OCI-LY7 (cell line): Measurements from ENCODE around the gene ANTKMT. TPM values are rescaled to one million over a fixed set of nuclear protein-coding genes. Genes with fewer than 3 reads are reported as not detected.

Source experiments
- BruUV-seq: library from RNA; stranded (reverse); fragments of 400-500 nt; replicated peaks from 2 replicates; lab custom pipeline; 2021; lab: Mats Ljungman, UMichigan
- CTCF ChIA-PET: fragments of 300-600 bp; sonication (Branson Sonifier 250); formaldehyde crosslinking; loops from one replicate; lab custom pipeline; 2022; ENCODE audit warnings: antibody characterized with exemption; ENCODE audit not compliant: unreplicated experiment; lab: Charles Lee
- POLR2A ChIA-PET: fragments of 300-600 bp; sonication (Branson Sonifier 250); formaldehyde crosslinking; loops from one replicate; lab custom pipeline; 2022; ENCODE audit warnings: antibody characterized with exemption; lab: Charles Lee
- DNase-seq: peaks from one replicate; pipeline ENCODE4 v3.0.0-alpha.2; 2015; ENCODE audit warnings: low spot score
- H2AFZ ChIP-seq: fragments of 200-600 bp; sonication (generic), shearing (Covaris generic); 2 replicates; pipeline ENCODE4 v1.6.1; 2014; ENCODE audit warnings: mild to moderate bottlenecking, antibody characterized with exemption, low read length, moderate library complexity
- H3K27ac ChIP-seq: fragments of 200-600 bp; sonication (generic); 2 replicates; pipeline ENCODE4 v1.5.1; 2014; ENCODE audit warnings: mixed run types, low read depth, mild to moderate bottlenecking, moderate library complexity, low read length, inconsistent platforms; ENCODE audit not compliant: poor library complexity, severe bottlenecking
- H3K36me3 ChIP-seq: fragments of 200-600 bp; sonication (generic); 2 replicates; pipeline ENCODE4 v1.6.1; 2014; ENCODE audit warnings: mild to moderate bottlenecking, antibody characterized with exemption, low read length, moderate library complexity, mixed read lengths; ENCODE audit not compliant: insufficient read depth
- H3K4me1 ChIP-seq: fragments of 200-600 bp; sonication (generic); 2 replicates; pipeline ENCODE4 v1.5.1; 2014; ENCODE audit warnings: mild to moderate bottlenecking, low read length; ENCODE audit not compliant: insufficient read depth, poor library complexity, severe bottlenecking
- H3K4me2 ChIP-seq: fragments of 200-600 bp; sonication (generic); 2 replicates; pipeline ENCODE4 v1.6.1; 2014; ENCODE audit warnings: mild to moderate bottlenecking, low read length
- H3K4me3 ChIP-seq: fragments of 200-600 bp; sonication (generic); 2 replicates; pipeline ENCODE4 v1.5.1; 2014; ENCODE audit warnings: mild to moderate bottlenecking, low read depth, low read length; ENCODE audit not compliant: poor library complexity, severe bottlenecking
- H3K79me2 ChIP-seq: fragments of 200-600 bp; sonication (generic); 2 replicates; pipeline ENCODE4 v1.6.1; 2016; ENCODE audit warnings: low read depth, mild to moderate bottlenecking, low read length, moderate library complexity, mixed read lengths; ENCODE audit not compliant: insufficient read depth
- H3K9me2 ChIP-seq: fragments of 200-600 bp; sonication (generic); 2 replicates; pipeline ENCODE4 v1.6.1; 2016; ENCODE audit warnings: mild to moderate bottlenecking, low read length, mixed read lengths; ENCODE audit not compliant: insufficient read depth
- H3K9me3 ChIP-seq: fragments of 200-600 bp; sonication (generic); 2 replicates; pipeline ENCODE4 v1.6.1; 2014; ENCODE audit warnings: mild to moderate bottlenecking, mixed run types, low read length, mixed read lengths
- H4K20me1 ChIP-seq: fragments of 200-600 bp; sonication (generic); 2 replicates; pipeline ENCODE4 v1.6.1; 2014; ENCODE audit warnings: mild to moderate bottlenecking, antibody characterized with exemption, low read length, moderate library complexity, mixed read lengths; ENCODE audit not compliant: insufficient read depth
- CTCF ChIP-seq: fragments of 200-600 bp; sonication (generic); conservative IDR thresholded peaks from 2 replicates; pipeline ENCODE4 v1.5.1; 2014; ENCODE audit warnings: mild to moderate bottlenecking, antibody characterized with exemption, low read length, moderate library complexity, mixed read lengths
- EZH2phosphoT487 ChIP-seq: fragments of 200-600 bp; sonication (generic); IDR thresholded peaks from 2 replicates; pipeline ENCODE4 v1.6.1; 2018; ENCODE audit warnings: low read depth, borderline replicate concordance, mild to moderate bottlenecking, mixed run types, antibody characterized with exemption, low read length, moderate library complexity, mixed read lengths
- intact Hi-C: fragments of 100-400 bp; cut with micrococcal nuclease; formaldehyde crosslinking; loops from one replicate; pipeline ENCODE4 v1.10.0; 2022; ENCODE audit not compliant: unreplicated experiment
- total RNA-seq, 2 experiments: library from RNA; depleted of rRNA in 1 of 2; stranded (reverse); fragments of >200 nt in 1 of 2; shearing (Covaris generic) in 1 of 2; gene quantifications; 2 replicates each; pipeline ENCODE4 v1.2.3, GENCODE V29; 2014 to 2022

ANTKMT gene
- total RNA-seq, 2 experiments from 2014 or later = 46.5 to 51.3 TPM

DNA sequence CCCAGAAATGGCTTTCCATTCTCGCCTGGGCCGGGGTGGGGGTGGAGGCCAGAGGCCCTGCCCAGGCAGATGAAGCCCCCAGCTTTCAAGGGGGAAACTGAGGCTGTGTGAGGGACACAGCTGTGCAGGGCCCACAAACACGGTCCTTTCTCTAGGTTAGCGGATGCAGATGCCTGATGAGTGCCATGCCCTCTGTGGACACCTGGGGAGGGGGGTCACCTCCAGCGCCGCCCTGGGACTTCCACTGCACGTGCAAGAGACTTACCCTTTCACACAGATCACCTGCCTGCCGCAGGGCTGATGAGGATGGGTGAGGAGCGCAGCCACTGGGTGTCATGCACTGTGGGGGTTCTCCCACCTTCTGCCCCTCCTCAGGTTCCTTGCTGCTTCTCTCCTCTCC is 2.6 kb upstream of the ANTKMT start:
- DNase-seq = no peak
- Histone ChIP-seq H3K4me3 (no peak overlapping the region), H3K79me2 (no peaks in the 10 kb centered on the region), H3K9me2 (no peaks in the 10 kb centered on the region), H3K4me1 (peaks cover 55% of the 10 kb centered on the region), H3K9me3 (no peaks in the 10 kb centered on the region), H3K27ac (no peak overlapping the region), H3K36me3 (0 out of 2 replicates have a peak, but pooled peaks cover 9% of the 10 kb centered on the region), H3K4me2 (no peak overlapping the region), H4K20me1 (no peaks in the 10 kb centered on the region), H2AFZ (no peak overlapping the region)
- intact Hi-C loops = no loop called here
- BruUV-seq = no TSS peak
- CTCF ChIA-PET = no interaction called here
- no peak for TF ChIP-seq EZH2phosphoT487
- no peak for TF ChIP-seq CTCF
- POLR2A ChIA-PET = no interaction called here

GRCh38 chr16:718922-719321 is 2.0 kb upstream of the ANTKMT start:
- H3K4me3 ChIP-seq = peak overlapping the region; percentile 95
- CTCF ChIA-PET = no interaction called here
- no peak for TF ChIP-seq CTCF
- no peak for TF ChIP-seq EZH2phosphoT487
- peaks cover 61% of the 10 kb centered on the region for H3K4me1 ChIP-seq
- BruUV-seq = no TSS peak
- intact Hi-C loops = no loop called here
- H3K9me2 ChIP-seq = no peaks in the 10 kb centered on the region
- no peaks in the 10 kb centered on the region for H3K79me2 ChIP-seq
- H3K9me3 ChIP-seq = no peaks in the 10 kb centered on the region
- 0 out of 2 replicates have a peak, but pooled peaks cover 10% of the 10 kb centered on the region for H3K36me3 ChIP-seq
- H3K4me2 ChIP-seq = peak overlapping the region; percentile 88
- POLR2A ChIA-PET = no interaction called here
- H4K20me1 ChIP-seq = no peaks in the 10 kb centered on the region
- peak overlapping the region; percentile 93 for H3K27ac ChIP-seq
- H2AFZ ChIP-seq = no peak overlapping the region
- DNase-seq = no peak

GRCh38 chr16:719815-720446 is 1.0 kb upstream of the ANTKMT start:
- intact Hi-C loops = loop anchor here (2.0 to 5.0 kb wide), 2 partner anchors 19 to 38 kb away; partner anchors contain the start of genes JMJD8 and STUB1
- CTCF ChIA-PET = interaction anchor here (0.7 kb wide), 1 partner anchor 21 kb away, joined by 4 read pairs; the partner anchor contains the start of gene CIAO3
- Histone ChIP-seq H3K27ac (peak overlapping the region; percentile 93), H3K36me3 (0 out of 2 replicates have a peak, but pooled peaks cover 10% of the 10 kb centered on the region), H3K9me2 (no peaks in the 10 kb centered on the region), H3K9me3 (no peaks in the 10 kb centered on the region), H3K4me2 (peak overlapping the region; percentile 88), H3K4me1 (peaks cover 62% of the 10 kb centered on the region), H3K79me2 (no peaks in the 10 kb centered on the region), H2AFZ (no peak overlapping the region), H4K20me1 (no peaks in the 10 kb centered on the region), H3K4me3 (peak overlapping the region; percentile 95)
- TSS peak; percentile 74 for BruUV-seq
- no peak for TF ChIP-seq EZH2phosphoT487
- TF ChIP-seq CTCF = no peak; the same call in 1 of the 2 replicates
- POLR2A ChIA-PET = interaction anchor here (0.5 to 3.2 kb wide), 4 partner anchors 8 to 30 kb away, joined by 3 to 26 read pairs (median 3); partner anchors contain the start of gene WDR24
- no peak for DNase-seq
